ENCODE data around the gene ASIC3.
A peak's percentile ranks its signal among the peaks of the same experiment; 100 is the strongest.
"Not testable (repeated sequence)": the region's sequence is repeated elsewhere in the genome, so short reads cannot be mapped to it uniquely, and the experiment has no call there.

The ASIC3 gene

DNA sequence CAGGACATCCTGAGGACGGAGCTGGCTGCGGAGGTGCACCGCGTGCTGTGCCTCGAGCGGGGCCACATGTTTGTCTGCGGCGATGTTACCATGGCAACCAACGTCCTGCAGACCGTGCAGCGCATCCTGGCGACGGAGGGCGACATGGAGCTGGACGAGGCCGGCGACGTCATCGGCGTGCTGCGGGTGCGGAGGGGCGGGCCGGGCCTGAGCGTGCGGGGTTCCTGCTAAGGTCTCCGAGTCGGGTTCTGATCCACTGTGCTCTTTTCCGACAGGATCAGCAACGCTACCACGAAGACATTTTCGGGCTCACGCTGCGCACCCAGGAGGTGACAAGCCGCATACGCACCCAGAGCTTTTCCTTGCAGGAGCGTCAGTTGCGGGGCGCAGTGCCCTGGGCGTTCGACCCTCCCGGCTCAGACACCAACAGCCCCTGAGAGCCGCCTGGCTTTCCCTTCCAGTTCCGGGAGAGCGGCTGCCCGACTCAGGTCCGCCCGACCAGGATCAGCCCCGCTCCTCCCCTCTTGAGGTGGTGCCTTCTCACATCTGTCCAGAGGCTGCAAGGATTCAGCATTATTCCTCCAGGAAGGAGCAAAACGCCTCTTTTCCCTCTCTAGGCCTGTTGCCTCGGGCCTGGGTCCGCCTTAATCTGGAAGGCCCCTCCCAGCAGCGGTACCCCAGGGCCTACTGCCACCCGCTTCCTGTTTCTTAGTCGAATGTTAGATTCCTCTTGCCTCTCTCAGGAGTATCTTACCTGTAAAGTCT lies 34.4 kb upstream of the ASIC3 start:
- peak; percentile 57 to 77 (median 70) for DNase-seq (ENCODE audit: low read depth in 4 of 4, low spot score in 1 of 4)

GRCh38 chr7:151014950-151015349 lies 33.4 kb upstream of the ASIC3 start:
- no peak for DNase-seq (ENCODE audit: low read depth in 4 of 4, low spot score in 1 of 4)

- no peak for DNase-seq (ENCODE audit: low read depth in 4 of 4, low spot score in 1 of 4)
These were observed 32.4 kb upstream of the ASIC3 start for GRCh38 chr7:151015967-151016366.

DNA sequence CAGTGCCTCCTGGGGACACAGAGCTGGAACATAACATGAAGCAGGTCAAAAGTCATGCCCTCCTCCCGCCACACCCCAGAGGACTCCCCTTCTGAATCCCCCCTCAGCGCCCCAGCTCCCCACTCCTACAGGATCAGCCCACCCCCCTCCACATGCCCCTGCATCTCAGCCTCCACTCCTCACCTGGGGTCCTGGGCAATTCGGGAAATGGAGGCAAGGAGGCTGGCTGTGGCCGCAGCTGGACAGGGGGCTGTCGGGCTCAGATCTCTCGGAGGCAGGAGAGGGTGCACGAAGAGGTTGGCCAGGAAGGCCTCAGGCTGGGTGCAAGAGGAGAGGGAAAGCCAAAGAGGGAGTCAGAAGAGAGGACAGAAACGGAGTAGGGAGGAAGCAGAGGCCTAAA lies 31.8 kb upstream of the ASIC3 start:
- DNase-seq (ENCODE audit: low read depth in 4 of 4, low spot score in 1 of 4), result no peak

GRCh38 chr7:151016942-151017341 lies 31.4 kb upstream of the ASIC3 start:
- DNase-seq (ENCODE audit: low read depth in 4 of 4, low spot score in 1 of 4), result no peak

DNA sequence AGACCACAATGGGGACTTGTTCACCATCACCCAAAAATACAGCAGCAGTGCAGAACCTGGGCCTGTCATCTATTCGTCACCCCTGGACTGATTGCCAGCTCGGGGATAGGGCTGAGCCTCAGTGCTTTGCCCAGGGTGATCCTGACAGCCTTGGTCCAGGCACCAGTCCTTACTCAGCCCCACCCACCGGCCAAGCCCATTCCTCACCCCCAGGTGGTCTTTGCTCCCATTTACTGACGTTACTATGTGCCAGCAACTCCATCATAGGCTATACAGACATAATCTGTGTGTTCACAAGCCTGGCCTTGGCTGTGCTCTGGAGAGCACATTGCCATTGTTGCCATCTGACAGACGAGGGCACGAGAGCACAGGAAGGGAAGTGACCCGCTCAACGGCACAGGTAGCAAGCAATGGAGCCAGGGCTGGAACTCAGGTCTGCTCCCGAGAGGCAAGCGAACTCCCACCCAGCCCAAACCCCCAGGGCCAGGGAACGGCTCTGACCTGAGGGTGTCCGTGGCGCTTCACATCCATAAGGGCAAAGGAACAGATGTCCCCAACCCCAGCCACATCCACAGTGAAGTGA lies 30.9 kb upstream of the ASIC3 start:
- no peak for DNase-seq (ENCODE audit: low read depth in 4 of 4, low spot score in 1 of 4)

DNA sequence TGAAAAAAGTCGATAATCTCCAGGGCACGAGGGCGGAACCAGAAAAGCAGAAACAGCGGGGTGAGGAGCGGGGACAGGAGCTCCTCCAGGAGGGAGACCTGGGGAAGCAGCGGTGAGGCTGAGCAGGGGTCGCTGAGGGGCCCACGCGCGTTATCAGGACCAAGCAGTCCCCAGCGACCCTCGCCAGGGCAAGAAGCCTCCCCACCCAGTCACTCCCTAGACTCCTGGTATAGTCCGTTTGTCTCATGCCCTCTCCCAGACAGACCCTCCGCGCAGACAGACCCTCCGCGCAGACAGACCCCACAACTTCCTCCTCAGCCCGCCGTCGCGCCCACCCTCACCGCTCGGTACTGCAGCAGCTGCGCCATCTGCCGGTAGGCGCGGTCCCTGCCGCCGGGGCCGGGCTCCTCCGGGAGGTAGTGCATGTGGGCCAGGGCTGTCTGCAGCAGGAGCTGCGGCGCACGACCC lies 30.3 kb upstream of the ASIC3 start:
- DNase-seq (ENCODE audit: low read depth in 4 of 4, low spot score in 1 of 4), result peak; percentile 61 to 77 (median 74)

DNA sequence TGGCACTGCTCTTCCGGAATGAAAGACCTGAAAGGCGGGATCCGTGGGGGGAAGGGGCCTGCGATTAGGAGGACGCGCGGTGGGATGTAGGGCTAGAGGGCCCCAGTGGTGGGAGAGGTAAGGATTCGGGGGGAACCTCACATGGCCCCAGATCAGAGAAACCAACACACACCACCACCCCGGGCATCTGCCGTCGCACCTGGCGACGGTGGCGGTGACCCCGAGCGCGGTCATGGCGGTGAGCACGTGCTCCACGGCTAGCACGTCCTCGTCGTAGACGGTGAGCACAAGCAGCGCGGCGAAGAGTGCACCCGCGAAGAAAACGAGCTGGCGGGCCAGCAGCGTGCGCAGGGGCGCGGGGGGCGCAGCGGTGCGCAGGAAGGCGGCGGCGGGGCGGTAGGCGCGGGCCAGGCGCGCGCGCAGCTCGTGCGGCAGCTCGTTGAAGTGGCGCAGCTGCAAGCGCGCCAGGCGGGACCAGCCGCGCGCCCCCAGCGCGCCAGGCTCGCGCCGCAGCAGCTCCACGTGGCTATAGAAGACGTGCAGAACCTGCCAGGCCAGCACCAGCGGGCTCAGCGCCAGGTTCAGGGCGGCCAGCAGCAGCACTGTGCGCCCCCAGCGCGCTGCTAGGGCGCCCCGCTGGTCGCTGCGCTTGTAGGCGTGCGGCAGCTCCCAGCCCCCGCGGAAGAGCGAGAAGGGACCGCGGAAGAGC lies 29.8 kb upstream of the ASIC3 start:
- no peak for DNase-seq (ENCODE audit: low read depth in 4 of 4, low spot score in 1 of 4)

GRCh38 chr7:151019130-151019447 lies 29.2 kb upstream of the ASIC3 start:
- DNase-seq (ENCODE audit: low read depth in 4 of 4, low spot score in 1 of 4), result no peak

- no peak for DNase-seq (ENCODE audit: low read depth in 4 of 4, low spot score in 1 of 4)
These were observed 28.1 kb upstream of the ASIC3 start for GRCh38 chr7:151020231-151020630.

DNA sequence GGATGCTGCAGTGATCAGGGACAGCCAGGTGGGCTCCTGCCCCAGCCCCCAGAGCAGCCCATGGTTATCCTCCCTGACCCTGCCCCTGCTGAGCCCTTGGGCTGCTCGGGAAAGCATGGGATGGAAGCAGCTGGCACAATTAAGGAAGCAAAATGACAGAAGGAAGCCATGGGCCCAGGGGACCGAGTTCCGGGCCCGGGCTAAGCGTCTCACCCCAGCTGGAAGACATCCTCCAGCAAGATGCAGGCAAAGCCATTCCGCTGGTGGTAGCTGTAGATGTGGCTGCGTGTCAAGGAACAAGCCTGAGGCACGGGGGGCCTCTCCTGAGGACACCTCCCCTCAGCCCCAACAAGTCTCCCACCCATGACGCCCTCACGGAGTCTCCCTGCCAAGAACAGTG lies 25.1 kb upstream of the ASIC3 start:
- DNase-seq (ENCODE audit: low read depth in 4 of 4, low spot score in 1 of 4), result no peak

- no peak for DNase-seq (ENCODE audit: low read depth in 4 of 4, low spot score in 1 of 4)
These were observed 23.8 kb upstream of the ASIC3 start, which contains the start of gene ATG9B for GRCh38 chr7:151024435-151025056. ATG9B (minus strand) TSS chr7:151024494; CDS start chr7:151024423, 71 bp downstream.

- DNase-seq (ENCODE audit: low read depth in 4 of 4, low spot score in 1 of 4), result no peak
These were observed 22.2 kb upstream of the ASIC3 start for GRCh38 chr7:151025924-151026671.

DNA sequence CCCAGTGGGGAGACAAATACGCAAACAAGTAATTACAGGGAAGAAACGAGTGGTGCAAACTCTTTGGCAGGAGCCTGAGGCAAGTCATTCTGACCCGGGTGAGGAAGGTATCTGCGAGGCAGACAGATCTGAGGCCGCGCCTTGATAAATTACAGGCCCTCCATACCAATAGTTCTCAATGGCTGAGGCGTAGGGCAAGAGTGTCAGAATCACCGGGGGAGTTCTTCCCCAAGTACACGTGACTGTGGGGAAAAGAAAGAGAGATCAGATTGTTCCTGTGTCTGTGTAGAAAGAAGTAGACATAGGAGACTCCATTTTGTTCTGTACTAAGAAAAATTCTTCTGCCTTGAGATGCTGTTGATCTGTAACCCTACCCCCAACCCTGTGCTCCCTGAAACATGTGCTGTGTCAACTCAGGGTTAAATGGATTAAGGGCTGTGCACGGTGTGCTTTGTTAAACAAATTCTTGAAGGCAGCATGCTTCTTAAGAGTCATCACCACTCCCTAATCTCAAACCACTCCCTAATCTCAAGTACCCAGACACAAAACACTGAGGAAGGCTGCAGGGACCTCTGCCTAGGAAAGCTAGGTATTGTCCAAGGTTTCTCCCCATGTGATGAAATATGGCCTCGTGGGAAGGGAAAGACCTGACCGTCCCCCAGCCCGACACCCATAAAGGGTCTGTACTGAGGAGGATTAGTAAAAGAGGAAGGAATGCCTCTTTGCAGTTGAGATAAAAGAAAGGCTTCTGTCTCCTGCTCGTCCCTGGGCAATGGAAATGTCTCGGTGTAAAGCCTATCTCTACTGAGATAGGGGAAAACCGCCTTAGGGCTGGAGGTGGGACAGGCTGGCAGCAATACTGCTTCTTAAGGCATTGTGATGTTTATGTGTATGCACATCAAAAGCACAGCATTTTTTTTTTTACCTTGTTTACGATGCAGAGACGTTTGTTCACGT lies 21.3 kb upstream of the ASIC3 start:
- not testable (repeated sequence) for DNase-seq (ENCODE audit: low read depth in 4 of 4, low spot score in 1 of 4)

GRCh38 chr7:151027728-151028130 lies 20.6 kb upstream of the ASIC3 start:
- DNase-seq (ENCODE audit: low read depth in 4 of 4, low spot score in 1 of 4), result not testable (repeated sequence)

- DNase-seq (ENCODE audit: low read depth in 4 of 4, low spot score in 1 of 4), result peak; percentile 91 to 98 (median 95)
These were observed 20.0 kb upstream of the ASIC3 start, which contains the start of gene ABCB8 for GRCh38 chr7:151028131-151028947. ABCB8 (plus strand) TSS chr7:151028450; CDS start chr7:151028516, 66 bp downstream.

DNA sequence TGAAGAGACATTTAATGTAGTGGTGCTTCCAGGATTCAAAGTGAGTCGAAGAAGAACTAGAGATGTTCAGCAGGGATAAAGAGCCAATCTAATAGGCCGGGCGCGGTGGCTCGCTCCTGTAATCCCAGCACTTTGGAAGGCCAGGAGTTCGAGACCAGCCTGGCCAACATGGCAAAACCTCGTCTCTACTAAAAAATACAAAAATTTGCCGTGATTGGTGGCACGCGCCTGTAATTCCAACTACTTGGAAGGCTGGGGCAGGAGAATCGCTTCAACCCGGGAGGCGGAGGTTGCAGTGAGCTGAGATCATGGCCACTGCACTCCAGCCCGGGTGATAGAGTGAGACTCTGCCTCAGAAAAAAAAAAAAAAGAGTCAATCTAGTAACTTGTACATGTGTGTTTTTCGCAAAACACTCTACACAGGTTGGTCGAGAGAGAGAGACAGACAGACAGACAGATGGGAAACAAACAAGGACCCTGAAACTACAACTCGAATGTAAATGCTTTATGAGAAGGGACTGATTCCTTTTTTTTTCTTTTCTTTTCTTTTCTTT lies 19.3 kb upstream of the ASIC3 start:
- no peak for DNase-seq (ENCODE audit: low read depth in 4 of 4, low spot score in 1 of 4)

GRCh38 chr7:151031011-151031410 lies 17.3 kb upstream of the ASIC3 start:
- DNase-seq (ENCODE audit: low read depth in 4 of 4, low spot score in 1 of 4), result no peak

All from stimulated activated CD4-positive, alpha-beta T cell treated with anti-CD3 and anti-CD28 coated beads, Interleukin-1b, Interleukin-23, amount 100 ng/mL, for 24 hours (primary cell).